ENCODE results near the gene PPP1R13B. TPM values are rescaled to one million over a fixed set of nuclear protein-coding genes. Genes with fewer than 3 reads are reported as not detected.

The PPP1R13B gene
- polyA plus RNA-seq, 1 of the 3 experiments (the other 2 are of a cell fraction) = 5.7 TPM

- no peak for TF ChIP-seq REST (IDR thresholded peaks at IDR 0.05; ENCODE audit: low read depth, low read length)
These were observed 59.3 kb downstream of the PPP1R13B start (continued) for GRCh38 chr14:103788086-103788485.

GRCh38 chr14:103782376-103782775, 65.0 kb downstream of the PPP1R13B start:
- no peak for DNase-seq
- Histone ChIP-seq H3K4me2 (no peak overlapping the region), H3K4me3 (ENCODE audit: low read depth in 2 of 2, low read length in 1 of 2) (no peak overlapping the region), H2AFZ (ENCODE audit: low read depth) (no peak overlapping the region), H3K79me2 (ENCODE audit: insufficient read depth) (no peaks in the 10 kb centered on the region), H3K4me1 (ENCODE audit: control insufficient read depth in 1 of 2, insufficient read depth in 2 of 2, low read depth in 1 of 2, low read length in 1 of 2) (no peaks in the 10 kb centered on the region), H3F3A (replicated peaks; ENCODE audit: insufficient read depth) (no peaks in the 10 kb centered on the region), H3K9ac (no peak overlapping the region), H3K27ac (ENCODE audit: low read depth in 2 of 2, low read length in 1 of 2) (no peak overlapping the region), H3K27me3 (ENCODE audit: insufficient read depth) (no peaks in the 10 kb centered on the region), H3K9me3 (no peaks in the 10 kb centered on the region), H3K9me2 (no peaks in the 10 kb centered on the region), H4K20me1 (ENCODE audit: insufficient read depth) (no peaks in the 10 kb centered on the region), H3K36me3 (replicated peaks in 1 of 2; ENCODE audit: control insufficient read depth in 1 of 2, insufficient read depth in 2 of 2, low read length in 1 of 2) (peaks cover 0 to 5% of the 10 kb centered on the region in 2 experiments)
- 94% methylated on average over 2 of the region's 2 CpGs for WGBS (ENCODE audit: low lambda C conversion rate)
- no peak for TF ChIP-seq MXI1 (IDR thresholded peaks at IDR 0.05; ENCODE audit: low read depth, low read length)
- no peak for TF ChIP-seq RCOR1 (IDR thresholded peaks at IDR 0.05; ENCODE audit: low read length)
- no peak for TF ChIP-seq NRF1 (IDR thresholded peaks at IDR 0.05; ENCODE audit: low read depth, low read length)
- TF ChIP-seq RXRA (IDR thresholded peaks at IDR 0.05; ENCODE audit: borderline replicate concordance, low read depth) = no peak
- no peak for TF ChIP-seq PBX3 (IDR thresholded peaks at IDR 0.05)
- no peak for TF ChIP-seq ELF1 (IDR thresholded peaks at IDR 0.05)
- no peak for TF ChIP-seq JUND (IDR thresholded peaks at IDR 0.05)
- no peak for TF ChIP-seq USF2 (IDR thresholded peaks at IDR 0.05; ENCODE audit: borderline replicate concordance, low read depth, low read length)
- no peak for TF ChIP-seq IRF3 (IDR thresholded peaks at IDR 0.05; ENCODE audit: low read depth, low read length)
- TF ChIP-seq SMC3 (IDR thresholded peaks at IDR 0.05; ENCODE audit: low read depth, low read length) = no peak
- TF ChIP-seq RFX5 (IDR thresholded peaks at IDR 0.05; ENCODE audit: low read length) = no peak
- no peak for TF ChIP-seq EZH2phosphoT487 (IDR thresholded peaks at IDR 0.05; ENCODE audit: borderline replicate concordance, low read depth)
- TF ChIP-seq CTCF (IDR thresholded peaks at IDR 0.05) = no peak
- TF ChIP-seq POLR2AphosphoS5 (IDR thresholded peaks at IDR 0.05; ENCODE audit: low read depth, low read length) = no peak
- no peak for TF ChIP-seq NFIC (IDR thresholded peaks at IDR 0.05; ENCODE audit: borderline replicate concordance)
- no peak for TF ChIP-seq CHD2 (IDR thresholded peaks at IDR 0.05; ENCODE audit: low read length, partially characterized antibody)
- no peak for TF ChIP-seq GATA2 (CRISPR knock-in tag; IDR thresholded peaks at IDR 0.05)
- TF ChIP-seq ZBTB33 (IDR thresholded peaks at IDR 0.05; ENCODE audit: borderline replicate concordance, low read depth) = no peak
- ChIA-PET POLR2A (no interaction called here), CTCF (no interaction called here)
